GM06990 (cell line): ENCODE measurements around the gene FBXL19.

Experiments
- DNase-seq: peaks from one replicate; pipeline ENCODE4 v3.0.0-alpha.2; 2011; ENCODE audit not compliant: insufficient read length; ENCODE audit errors: extremely low read depth
- H3K27me3 ChIP-seq: replicated peaks from 2 replicates; pipeline ENCODE4 v1.6.0; 2011; ENCODE audit warnings: low read length; ENCODE audit not compliant: control insufficient read depth, insufficient read depth
- H3K36me3 ChIP-seq: 2 replicates; pipeline ENCODE4 v1.5.1; 2011; ENCODE audit warnings: low read length; ENCODE audit not compliant: control insufficient read depth, insufficient read depth
- H3K4me3 ChIP-seq: replicated peaks from 2 replicates; pipeline ENCODE4 v1.5.1; 2011; ENCODE audit warnings: low read depth, mild to moderate bottlenecking, control low read depth, low read length
- TF ChIP-seq, protein P1 (sequence below): IDR thresholded peaks from 2 replicates; pipeline ENCODE4 v1.5.1; 2011; ENCODE audit warnings: low read length, control low read depth, mild to moderate bottlenecking, inconsistent platforms; ENCODE audit not compliant: insufficient read depth, poor library complexity, severe bottlenecking

Gene FBXL19

DNA sequence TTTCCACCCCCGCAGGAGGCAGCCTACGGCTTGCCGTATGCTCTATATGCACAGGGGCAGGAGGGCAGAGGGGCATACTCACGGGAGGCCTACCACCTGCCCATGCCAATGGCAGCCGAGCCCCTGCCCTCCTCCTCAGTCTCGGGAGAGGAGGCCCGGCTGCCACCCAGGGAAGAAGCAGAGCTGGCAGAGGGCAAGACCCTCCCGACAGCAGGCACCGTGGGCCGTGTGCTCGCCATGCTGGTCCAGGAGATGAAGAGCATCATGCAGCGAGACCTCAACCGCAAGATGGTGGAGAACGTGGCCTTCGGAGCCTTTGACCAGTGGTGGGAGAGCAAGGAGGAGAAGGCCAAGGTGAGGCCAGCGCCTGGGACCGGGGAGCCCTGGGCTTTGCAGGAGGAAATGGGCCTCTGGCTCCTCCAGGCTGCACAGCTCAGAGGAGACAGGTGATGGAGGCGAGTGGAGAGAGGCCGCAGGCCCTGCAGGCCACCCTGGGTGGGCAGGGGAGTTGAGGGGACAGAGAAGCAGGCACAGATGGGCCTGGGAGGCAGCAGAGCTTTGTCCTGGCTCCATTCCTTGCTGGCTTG lies 42.8 kb downstream of the FBXL19 start:
- DNase-seq: no peak
- no peak overlapping the region for H3K4me3 ChIP-seq
- peaks cover 42% of the 10 kb centered on the region for H3K36me3 ChIP-seq
- no peaks in the 10 kb centered on the region for H3K27me3 ChIP-seq
- TF ChIP-seq, protein P1, sequence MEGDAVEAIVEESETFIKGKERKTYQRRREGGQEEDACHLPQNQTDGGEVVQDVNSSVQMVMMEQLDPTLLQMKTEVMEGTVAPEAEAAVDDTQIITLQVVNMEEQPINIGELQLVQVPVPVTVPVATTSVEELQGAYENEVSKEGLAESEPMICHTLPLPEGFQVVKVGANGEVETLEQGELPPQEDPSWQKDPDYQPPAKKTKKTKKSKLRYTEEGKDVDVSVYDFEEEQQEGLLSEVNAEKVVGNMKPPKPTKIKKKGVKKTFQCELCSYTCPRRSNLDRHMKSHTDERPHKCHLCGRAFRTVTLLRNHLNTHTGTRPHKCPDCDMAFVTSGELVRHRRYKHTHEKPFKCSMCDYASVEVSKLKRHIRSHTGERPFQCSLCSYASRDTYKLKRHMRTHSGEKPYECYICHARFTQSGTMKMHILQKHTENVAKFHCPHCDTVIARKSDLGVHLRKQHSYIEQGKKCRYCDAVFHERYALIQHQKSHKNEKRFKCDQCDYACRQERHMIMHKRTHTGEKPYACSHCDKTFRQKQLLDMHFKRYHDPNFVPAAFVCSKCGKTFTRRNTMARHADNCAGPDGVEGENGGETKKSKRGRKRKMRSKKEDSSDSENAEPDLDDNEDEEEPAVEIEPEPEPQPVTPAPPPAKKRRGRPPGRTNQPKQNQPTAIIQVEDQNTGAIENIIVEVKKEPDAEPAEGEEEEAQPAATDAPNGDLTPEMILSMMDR: no peak

DNA sequence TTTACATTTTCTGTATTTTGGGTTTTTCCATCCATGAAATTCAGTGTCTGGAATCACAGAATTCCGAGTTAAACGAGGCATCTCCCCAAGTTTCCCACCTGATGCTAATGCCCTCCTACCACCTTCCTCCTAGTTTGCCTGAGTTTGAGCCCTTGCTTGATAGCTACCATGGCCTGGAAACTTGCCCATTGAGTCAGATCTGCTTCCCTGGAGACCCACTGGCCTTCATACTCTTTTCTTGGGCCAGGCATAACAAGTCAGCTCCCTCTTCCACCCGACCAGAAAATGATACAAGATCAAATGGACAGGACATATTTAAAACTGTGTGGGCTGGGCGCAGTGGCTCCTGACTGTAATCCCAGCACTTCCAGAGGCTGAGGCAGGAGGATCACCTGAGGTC lies 44.4 kb downstream of the FBXL19 start:
- H3K27me3 ChIP-seq: no peaks in the 10 kb centered on the region
- no peak for DNase-seq
- TF ChIP-seq, protein P1: no peak
- no peak overlapping the region for H3K4me3 ChIP-seq
- H3K36me3 ChIP-seq: peaks cover 42% of the 10 kb centered on the region

DNA sequence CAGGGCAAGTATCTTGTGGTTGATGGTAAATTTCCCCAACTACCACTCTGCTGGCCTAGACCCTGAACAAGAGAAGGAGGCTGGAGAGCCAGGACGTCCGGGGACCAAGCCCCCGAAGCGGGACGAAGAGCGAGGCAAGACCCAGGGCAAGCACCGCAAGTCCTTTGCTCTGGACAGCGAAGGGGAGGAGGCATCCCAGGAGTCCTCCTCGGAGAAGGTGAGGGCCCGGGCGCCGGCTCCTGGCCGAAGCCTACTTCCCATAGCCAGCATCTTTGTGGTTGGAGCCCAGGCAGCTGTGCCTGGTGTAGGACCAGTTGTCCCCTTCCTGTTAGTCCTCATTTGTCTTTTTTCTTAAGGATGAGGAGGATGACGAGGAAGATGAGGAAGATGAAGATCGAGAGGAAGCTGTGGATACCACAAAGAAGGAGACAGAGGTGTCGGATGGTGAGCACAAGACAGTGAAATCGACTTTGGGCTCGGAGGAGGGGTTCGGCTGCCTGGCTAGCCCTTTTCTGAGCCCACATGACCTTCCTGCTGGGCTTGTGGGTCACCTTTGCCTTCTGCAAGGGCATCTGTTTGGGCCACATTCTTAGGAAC lies 46.0 kb downstream of the FBXL19 start:
- Histone ChIP-seq H3K27me3 (no peaks in the 10 kb centered on the region), H3K36me3 (peaks cover 52% of the 10 kb centered on the region), H3K4me3 (no peak overlapping the region)
- TF ChIP-seq, protein P1: no peak
- DNase-seq: no peak

DNA sequence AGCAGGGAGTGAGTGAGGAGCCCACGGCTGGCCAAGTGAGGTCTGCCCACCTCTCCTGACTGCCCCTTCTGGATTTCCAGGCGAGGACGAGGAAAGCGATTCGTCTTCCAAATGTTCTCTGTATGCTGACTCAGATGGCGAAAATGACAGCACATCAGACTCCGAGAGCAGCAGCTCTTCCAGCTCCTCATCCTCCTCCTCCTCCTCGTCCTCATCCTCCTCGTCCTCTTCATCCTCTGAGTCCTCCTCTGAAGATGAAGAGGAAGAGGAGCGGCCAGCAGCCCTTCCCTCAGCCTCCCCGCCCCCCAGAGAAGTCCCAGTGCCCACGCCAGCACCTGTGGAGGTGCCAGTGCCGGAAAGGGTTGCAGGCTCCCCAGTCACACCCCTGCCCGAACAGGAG lies 47.9 kb downstream of the FBXL19 start:
- DNase-seq: no peak
- Histone ChIP-seq H3K4me3 (no peak overlapping the region), H3K36me3 (peaks cover 48% of the 10 kb centered on the region), H3K27me3 (no peaks in the 10 kb centered on the region)
- TF ChIP-seq, protein P1: no peak

DNA sequence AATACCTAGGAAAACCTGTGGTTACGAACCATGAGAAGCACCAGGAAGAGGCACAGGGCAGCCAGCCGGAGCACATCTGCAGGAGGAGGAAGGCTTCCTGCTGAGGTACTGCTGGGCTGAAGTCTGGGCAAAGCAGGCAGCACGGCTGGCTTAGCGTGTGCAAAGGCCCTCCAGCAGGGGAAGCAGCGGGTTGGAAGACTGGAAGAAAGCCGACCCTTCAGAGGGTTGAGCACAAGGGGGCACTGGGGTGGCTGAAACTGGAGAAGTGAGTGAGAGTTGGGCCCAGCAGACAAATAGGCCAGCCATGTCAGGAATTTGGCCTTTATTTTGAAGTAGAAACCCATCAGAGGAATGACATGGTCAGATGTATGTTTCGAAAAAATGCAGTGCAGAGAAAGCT lies 49.5 kb downstream of the FBXL19 start:
- H3K27me3 ChIP-seq: no peaks in the 10 kb centered on the region
- no peak for DNase-seq
- TF ChIP-seq, protein P1: no peak
- peaks cover 44% of the 10 kb centered on the region for H3K36me3 ChIP-seq
- H3K4me3 ChIP-seq: no peak overlapping the region

DNA sequence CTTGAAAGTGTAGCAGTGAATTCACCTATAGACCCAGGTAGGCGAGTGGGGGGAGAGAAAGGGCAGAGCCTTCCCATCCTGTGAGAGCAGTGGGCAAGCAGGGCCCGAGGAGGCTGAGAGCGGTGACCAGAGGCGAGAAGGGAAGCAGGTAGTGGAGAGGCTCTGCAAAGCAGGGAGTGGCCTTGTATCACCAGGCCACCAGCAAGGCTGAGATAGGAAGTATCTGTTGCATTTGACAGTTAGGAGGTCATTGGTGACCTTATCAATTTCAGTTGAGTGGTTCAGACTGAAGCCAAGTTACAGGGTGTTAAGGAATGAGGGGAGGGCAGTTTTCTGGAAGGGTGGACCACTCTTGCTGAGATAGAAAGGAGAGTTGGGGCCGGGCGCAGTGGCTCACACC lies 51.0 kb downstream of the FBXL19 start:
- TF ChIP-seq, protein P1: no peak
- no peak overlapping the region for H3K4me3 ChIP-seq
- peaks cover 47% of the 10 kb centered on the region for H3K36me3 ChIP-seq
- H3K27me3 ChIP-seq: no peaks in the 10 kb centered on the region
- no peak for DNase-seq
